Adrenal gland (tissue), 12 donors: ENCODE data around the gene ZNF225. TPM values are rescaled to one million over a fixed set of nuclear protein-coding genes. Genes with fewer than 3 reads are reported as not detected.

Experiments
- DNase-seq, 7 donors: peaks; one replicate each; pipeline ENCODE4 v3.0.0-alpha.2; 2019 to 2020
- H3K27ac ChIP-seq, 5 donors: fragments of 200-600 bp; sonication (generic) in 4 of 5; 1 replicate in 3 of 5; 2 replicates in 2 of 5; pipeline versions ENCODE4 v1.5.1 to v1.8.0; 2016 to 2020; ENCODE audit warnings: mild to moderate bottlenecking in 1 of 5
- H3K27me3 ChIP-seq: fragments of 200-600 bp; 2 replicates; pipeline ENCODE4 v1.8.0; 2021
- H3K36me3 ChIP-seq, 2 donors: fragments of 200-600 bp; replicated peaks in 1 of 2; 1 replicate in 1 of 2; 2 replicates in 1 of 2; pipeline versions ENCODE4 v1.5.1 to v1.8.0; 2018 to 2022
- H3K4me1 ChIP-seq, 2 donors: fragments of 200-600 bp; replicated peaks in 1 of 2; 1 replicate in 1 of 2; 2 replicates in 1 of 2; pipeline versions ENCODE4 v1.5.1 to v1.8.0; 2018 to 2021
- H3K4me3 ChIP-seq, 4 donors: fragments of 200-600 bp; sonication (generic) in 3 of 4; one replicate each; pipeline ENCODE4 v1.5.1; 2016 to 2018
- H3K9me3 ChIP-seq, 3 donors: fragments of 200-600 bp; sonication (generic) in 1 of 3; replicated peaks in 1 of 3; 1 replicate in 2 of 3; 2 replicates in 1 of 3; pipeline versions ENCODE4 v1.5.1 to v1.8.0; 2016 to 2021
- POLR2A ChIP-seq, 2 donors: fragments of 450-650 bp; IDR thresholded peaks; one replicate each; pipeline ENCODE4 v1.6.1; 2017; ENCODE audit warnings: antibody characterized with exemption in 2 of 2, mild to moderate bottlenecking in 2 of 2, moderate library complexity in 1 of 2
- WGBS, 4 donors: extraction: QIAGEN DNeasy Blood & Tissue Kit in 2 of 4; methylation state at CpG; one replicate each; pipeline versions ENCODE4 v1.1.5 to v1.1.7; 2013 to 2017; 5-methylcytosine and 5-hydroxymethylcytosine counted together
- intact Hi-C, 2 donors: fragments of 100-400 bp; cut with DNase I; formaldehyde crosslinking; loops; one replicate each; pipeline versions ENCODE4 v1.14.1 to v1.15.0; 2022 to 2023
- polyA plus RNA-seq, 3 donors: library from polyadenylated mRNA; stranded (reverse); fragments of 200-250 nt in 2 of 3; fragments of 350-450 nt in 1 of 3; fragmentation: Illumina TruSeq in 1 of 3; extraction: RNeasy Lipid Tissue Mini Kit (QIAGEN cat#74804) in 1 of 3; gene quantifications; one replicate each; pipeline ENCODE4 v1.2.3, GENCODE V29; 2013 to 2014
- total RNA-seq, 9 donors: library from RNA; depleted of rRNA in 4 of 9; stranded (reverse); fragments of >200 nt in 4 of 9; fragments of 120-200 nt in 1 of 9; fragmentation: NEBNext Ultra II Directional in 1 of 9; extraction: Animal tissue kit (Norgen Biotek cat#: 25700) in 1 of 9; gene quantifications; one replicate each; pipeline versions ENCODE4 v1.1.0 to v1.2.4, GENCODE V29; 2013 to 2023
- TF ChIP-seq, protein P1 (sequence below), 6 experiments: fragments of 450-650 bp in 4 of 6; fragments of 200-600 bp in 2 of 6; sonication (generic) in 1 of 6; IDR thresholded peaks; 1 replicate in 5 of 6; 2 replicates in 1 of 6; pipeline versions ENCODE4 v1.5.1 to v1.8.0; 2016 to 2021; ENCODE audit warnings: antibody characterized with exemption in 6 of 6, mild to moderate bottlenecking in 2 of 6, moderate library complexity in 1 of 6
- donor health status: healthy with polysubstance abuse.
- donor health status: Bipolar disorder and iron deficiency.
- donor health status: DM: yes; HTN: yes; CAD: no.
- donor health status: DM: no; HTN: no; CAD: no.
- donor health status: DM: no; HTN: no; CAD: no.
- donor health status: DM: yes; HTN: yes; CAD: no.

The ZNF225 gene
- total and polyA plus RNA-seq, 12 donors, result 2.5 to 10.3 (median 5.0) TPM

DNA sequence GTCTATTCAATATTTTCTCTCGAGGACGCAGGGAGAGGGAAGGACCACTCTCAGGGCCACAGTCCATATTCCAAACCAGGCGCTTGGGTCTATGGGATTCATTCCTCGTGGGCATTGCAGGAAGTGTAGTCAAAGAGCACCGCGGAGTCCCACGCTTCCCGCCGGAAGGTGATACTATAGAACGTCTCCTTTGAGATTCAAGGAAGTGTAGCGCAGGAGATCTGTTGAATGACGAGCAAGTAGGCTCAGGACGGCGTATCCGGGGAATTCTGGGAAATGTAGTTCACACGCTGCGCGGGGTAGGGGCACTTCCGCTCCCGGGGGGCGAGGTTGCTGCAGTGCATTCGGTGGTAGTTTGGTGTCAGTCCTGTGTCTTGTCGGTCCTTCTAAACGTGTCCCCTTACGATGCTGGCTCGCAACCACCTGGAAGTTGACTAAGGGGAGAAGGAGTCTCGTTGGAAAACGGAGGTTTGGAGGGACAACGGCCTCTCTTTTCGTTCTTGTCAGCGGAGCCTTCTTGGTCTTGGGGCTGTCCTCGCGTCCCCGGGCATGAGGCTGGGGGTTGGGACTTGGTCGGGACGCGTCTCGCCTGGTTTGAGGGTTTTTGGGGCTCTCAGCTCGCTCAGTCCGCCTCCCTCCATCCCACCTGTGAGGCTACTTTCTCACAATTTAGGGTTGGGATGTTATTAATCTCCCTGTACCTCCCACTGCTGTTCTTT lies 41.2 kb upstream of the ZNF225 start, which contains the start of gene ZNF284:
Gene ZNF284, plus strand, starts transcription at position 336 of the 719 bp plus-strand sequence. CDS start 4,231 bp downstream, outside the sequence.
- no peaks in the 10 kb centered on the region for H3K27me3 ChIP-seq
- peaks cover 0 to 7% of the 10 kb centered on the region in 2 donors for H3K4me1 ChIP-seq
- TF ChIP-seq, protein P1, sequence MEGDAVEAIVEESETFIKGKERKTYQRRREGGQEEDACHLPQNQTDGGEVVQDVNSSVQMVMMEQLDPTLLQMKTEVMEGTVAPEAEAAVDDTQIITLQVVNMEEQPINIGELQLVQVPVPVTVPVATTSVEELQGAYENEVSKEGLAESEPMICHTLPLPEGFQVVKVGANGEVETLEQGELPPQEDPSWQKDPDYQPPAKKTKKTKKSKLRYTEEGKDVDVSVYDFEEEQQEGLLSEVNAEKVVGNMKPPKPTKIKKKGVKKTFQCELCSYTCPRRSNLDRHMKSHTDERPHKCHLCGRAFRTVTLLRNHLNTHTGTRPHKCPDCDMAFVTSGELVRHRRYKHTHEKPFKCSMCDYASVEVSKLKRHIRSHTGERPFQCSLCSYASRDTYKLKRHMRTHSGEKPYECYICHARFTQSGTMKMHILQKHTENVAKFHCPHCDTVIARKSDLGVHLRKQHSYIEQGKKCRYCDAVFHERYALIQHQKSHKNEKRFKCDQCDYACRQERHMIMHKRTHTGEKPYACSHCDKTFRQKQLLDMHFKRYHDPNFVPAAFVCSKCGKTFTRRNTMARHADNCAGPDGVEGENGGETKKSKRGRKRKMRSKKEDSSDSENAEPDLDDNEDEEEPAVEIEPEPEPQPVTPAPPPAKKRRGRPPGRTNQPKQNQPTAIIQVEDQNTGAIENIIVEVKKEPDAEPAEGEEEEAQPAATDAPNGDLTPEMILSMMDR (IDR thresholded peaks at IDR 0.05), result no peak
- peak in 1 of 2 donors; percentile 30 for TF ChIP-seq POLR2A (IDR thresholded peaks at IDR 0.05)
- H3K9me3 ChIP-seq, result peaks cover 0 to 4% (median 0%) of the 10 kb centered on the region in 3 donors
- intact Hi-C loops, result no loop called here
- peak within 1 kb of the TSS; percentile 10 to 72 (median 65) for H3K4me3 ChIP-seq
- H3K27ac ChIP-seq, result peak within 1 kb of the TSS in 2 of 5 donors; percentile 21 to 56
- DNase-seq, result peak; percentile 81 to 95 (median 87)
- H3K36me3 ChIP-seq, result no peaks in the 10 kb centered on the region
- WGBS, 4 donors, result 0 to 1% (median 0%) methylated on average over 27 to 40 of the region's 40 CpGs

DNA sequence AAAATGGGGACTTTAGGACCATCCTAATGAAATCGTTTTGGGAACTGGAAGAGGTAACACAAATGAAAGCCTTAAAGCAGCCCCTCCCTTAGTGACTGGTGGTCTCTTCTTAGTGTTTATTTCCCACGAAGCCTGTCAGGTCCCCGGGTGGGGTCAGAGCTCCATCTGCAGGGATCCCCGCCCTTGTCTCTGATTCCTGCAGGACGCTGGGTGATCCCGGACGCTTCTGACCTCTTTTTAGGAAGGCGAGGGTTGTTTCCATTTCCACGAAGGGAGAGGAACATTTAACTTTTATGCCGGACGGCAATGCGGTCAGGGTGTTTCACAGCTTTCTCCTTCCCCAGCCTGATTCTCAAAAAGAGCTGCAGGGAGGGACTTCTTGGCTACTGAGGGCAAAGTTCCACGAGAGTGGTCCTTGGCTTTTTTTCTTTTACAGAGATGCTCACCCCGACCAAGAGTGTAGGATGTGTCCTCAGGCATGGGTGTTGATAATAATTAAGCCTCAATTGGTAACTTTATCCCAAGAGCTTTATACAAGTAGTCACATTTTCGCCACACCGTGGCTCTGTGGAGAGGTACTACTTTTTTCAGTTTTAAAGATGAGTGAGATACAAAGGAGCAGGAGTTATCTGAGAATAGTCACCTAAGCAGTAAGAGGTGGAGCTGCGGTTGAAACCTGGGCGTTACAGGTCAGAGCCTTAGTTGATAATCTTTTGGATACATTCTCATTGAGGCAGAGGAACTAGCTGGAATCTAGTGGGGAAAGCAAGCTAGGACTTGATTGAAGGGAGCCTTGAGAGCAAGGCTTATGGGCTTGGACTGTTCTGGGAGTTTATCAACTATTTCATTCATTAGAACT lies 40.4 kb upstream of the ZNF225 start:
- intact Hi-C loops, result no loop called here
- TF ChIP-seq, protein P1 (IDR thresholded peaks at IDR 0.05), result no peak
- no peak for TF ChIP-seq POLR2A (IDR thresholded peaks at IDR 0.05)
- Histone ChIP-seq H3K36me3 (peaks cover 0 to 7% of the 10 kb centered on the region in 2 donors), H3K4me1 (peaks cover 0 to 7% of the 10 kb centered on the region in 2 donors), H3K9me3 (no peaks in the 10 kb centered on the region), H3K27me3 (no peaks in the 10 kb centered on the region), H3K27ac (no peak overlapping the region), H3K4me3 (peak overlapping the region in 3 of 4 donors; percentile 10 to 72 (median 72))
- DNase-seq, result no peak
- 19 to 26% (median 22%) methylated on average over 16 to 18 of the region's 18 CpGs for WGBS, 4 donors

DNA sequence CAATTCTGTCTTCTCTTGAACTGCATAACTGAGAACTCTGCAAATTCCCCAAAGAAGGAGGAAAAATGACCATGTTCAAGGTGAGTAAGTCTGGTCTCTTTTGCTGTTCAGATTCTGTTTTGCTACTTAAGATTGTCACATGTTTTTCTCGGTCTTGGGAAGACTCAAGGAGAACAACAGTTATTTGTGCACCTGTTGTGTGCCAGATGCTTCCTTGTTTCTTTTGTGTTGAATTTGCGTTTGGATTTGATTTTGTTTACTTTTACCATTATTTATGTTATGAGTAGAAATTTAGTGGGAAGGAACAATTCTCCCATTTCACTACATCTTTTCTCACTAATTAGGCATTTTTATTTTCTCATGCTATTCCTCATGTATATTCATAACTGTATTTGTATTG lies 36.9 kb upstream of the ZNF225 start:
- Histone ChIP-seq H3K4me3 (no peak overlapping the region), H3K36me3 (peaks cover 0 to 15% of the 10 kb centered on the region in 2 donors), H3K4me1 (peaks cover 0 to 7% of the 10 kb centered on the region in 2 donors), H3K9me3 (no peaks in the 10 kb centered on the region), H3K27me3 (no peaks in the 10 kb centered on the region), H3K27ac (no peak overlapping the region)
- no peak for TF ChIP-seq POLR2A (IDR thresholded peaks at IDR 0.05)
- intact Hi-C loops, result no loop called here
- DNase-seq, result no peak
- 89 to 96% (median 91%) methylated on average over 2 of the region's 2 CpGs for WGBS, 4 donors

DNA sequence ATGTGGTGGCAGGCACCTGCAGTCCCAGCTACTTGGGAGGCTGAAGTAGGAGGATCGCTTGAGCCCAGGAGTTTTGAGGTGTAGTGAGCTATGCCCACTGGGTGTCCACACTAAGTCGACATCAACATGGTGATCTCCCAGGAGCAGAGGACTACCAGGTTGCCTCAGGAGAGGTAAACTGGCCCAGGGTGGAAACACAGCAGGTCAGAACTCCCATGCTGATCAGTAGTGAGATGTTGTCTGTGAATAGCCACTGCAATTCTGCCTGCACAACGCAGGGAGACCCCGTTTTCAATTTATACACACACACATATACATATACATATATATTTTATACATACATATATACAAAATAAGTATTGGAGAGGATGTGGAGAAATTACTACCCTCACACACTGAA lies 21.1 kb upstream of the ZNF225 start:
- intact Hi-C loops, result no loop called here
- WGBS, 4 donors, result 55 to 69% (median 64%) methylated on average over 3 to 4 of the region's 4 CpGs
- Histone ChIP-seq H3K4me1 (peaks cover 0 to 16% of the 10 kb centered on the region in 2 donors), H3K27me3 (no peaks in the 10 kb centered on the region), H3K9me3 (no peaks in the 10 kb centered on the region), H3K36me3 (peaks cover 0 to 4% of the 10 kb centered on the region in 2 donors), H3K4me3 (no peak overlapping the region), H3K27ac (no peak overlapping the region)
- no peak for DNase-seq
- no peak for TF ChIP-seq POLR2A (IDR thresholded peaks at IDR 0.05)
- TF ChIP-seq, protein P1 (IDR thresholded peaks at IDR 0.05), result no peak
